Activated T-cell treated with anti-CD3 and anti-CD28 coated beads, Interleukin-2, amount 50 U/mL, for 1 hour (primary cell): ENCODE data around the gene GRIP2.
A peak's percentile ranks its signal among the peaks of the same experiment; 100 is the strongest.

Experiments
- DNase-seq: peaks from one replicate; pipeline ENCODE4 v3.0.0-alpha.2; 2020

GRIP2 gene

GRCh38 chr3:14463330-14464140 is 76.6 kb downstream of the GRIP2 start:
- no peak for DNase-seq

- no peak for DNase-seq
Measured at GRCh38 chr3:14462738-14463137, 77.4 kb downstream of the GRIP2 start.

GRCh38 chr3:14461748-14462324 is 78.3 kb downstream of the GRIP2 start:
- DNase-seq, result peak; percentile 49

- DNase-seq, result no peak
Measured at GRCh38 chr3:14461006-14461747, 79.0 kb downstream of the GRIP2 start.

- DNase-seq, result no peak
Measured at GRCh38 chr3:14460342-14461005, 79.7 kb downstream of the GRIP2 start.

- no peak for DNase-seq
Measured at GRCh38 chr3:14459787-14460186, 80.4 kb downstream of the GRIP2 start.

- DNase-seq, result no peak
Measured at GRCh38 chr3:14459384-14459783, 80.8 kb downstream of the GRIP2 start.

- no peak for DNase-seq
Measured at GRCh38 chr3:14458434-14459275, 81.5 kb downstream of the GRIP2 start.

GRCh38 chr3:14457999-14458398 is 82.1 kb downstream of the GRIP2 start:
- DNase-seq, result no peak

- no peak for DNase-seq
Measured at GRCh38 chr3:14457481-14457880, 82.7 kb downstream of the GRIP2 start.

- no peak for DNase-seq
Measured at GRCh38 chr3:14456794-14457193, 83.3 kb downstream of the GRIP2 start.

GRCh38 chr3:14455571-14456317 is 84.4 kb downstream of the GRIP2 start:
- DNase-seq, result no peak

- no peak for DNase-seq
Measured at GRCh38 chr3:14454639-14455310, 85.4 kb downstream of the GRIP2 start.

GRCh38 chr3:14453876-14454638 is 86.1 kb downstream of the GRIP2 start:
- DNase-seq, result no peak

GRCh38 chr3:14452740-14453710 is 87.1 kb downstream of the GRIP2 start:
- no peak for DNase-seq

- no peak for DNase-seq
Measured at GRCh38 chr3:14451844-14452739, 88.0 kb downstream of the GRIP2 start.

- no peak for DNase-seq
Measured at GRCh38 chr3:14450922-14451606, 89.1 kb downstream of the GRIP2 start.
